ENCODE measurements around the gene NHSL2.

Gene NHSL2

GRCh38 chrX:72040506-72040905, 129.9 kb downstream of the NHSL2 start:
- DNase-seq (ENCODE audit: insufficient read length, low spot score) (no peak), FAIRE-seq (no peak)
- TF ChIP-seq CTCF (IDR thresholded peaks at IDR 0.05; ENCODE audit: insufficient read depth, missing control alignments): no peak

- DNase-seq (ENCODE audit: insufficient read length, low spot score) (no peak), FAIRE-seq (no peak)
- TF ChIP-seq CTCF (IDR thresholded peaks at IDR 0.05; ENCODE audit: insufficient read depth, missing control alignments): no peak
Measured at GRCh38 chrX:72041176-72041575, 130.5 kb downstream of the NHSL2 start.

- TF ChIP-seq CTCF (IDR thresholded peaks at IDR 0.05; ENCODE audit: insufficient read depth, missing control alignments): no peak
- no peak for FAIRE-seq
- no peak for DNase-seq (ENCODE audit: insufficient read length, low spot score)
Measured at GRCh38 chrX:72041871-72042851, 131.5 kb downstream of the NHSL2 start.

GRCh38 chrX:72042852-72043248, 132.2 kb downstream of the NHSL2 start:
- no peak for DNase-seq (ENCODE audit: insufficient read length, low spot score)
- FAIRE-seq: no peak
- TF ChIP-seq CTCF (IDR thresholded peaks at IDR 0.05; ENCODE audit: insufficient read depth, missing control alignments): no peak

- DNase-seq (ENCODE audit: insufficient read length, low spot score) (no peak), FAIRE-seq (no peak)
- no peak for TF ChIP-seq CTCF (IDR thresholded peaks at IDR 0.05; ENCODE audit: insufficient read depth, missing control alignments)
Measured at GRCh38 chrX:72043636-72044035, 133.0 kb downstream of the NHSL2 start.

GRCh38 chrX:72045141-72045540, 134.5 kb downstream of the NHSL2 start:
- FAIRE-seq (no peak), DNase-seq (ENCODE audit: insufficient read length, low spot score) (no peak)
- no peak for TF ChIP-seq CTCF (IDR thresholded peaks at IDR 0.05; ENCODE audit: insufficient read depth, missing control alignments)
